Fibroblast of gingiva (primary cell): ENCODE results near the gene RSU1.

ENCODE experiments used
- DNase-seq: peaks from one replicate; pipeline ENCODE4 v3.0.0-alpha.2; 2011; ENCODE audit warnings: low read depth

Gene RSU1

DNA sequence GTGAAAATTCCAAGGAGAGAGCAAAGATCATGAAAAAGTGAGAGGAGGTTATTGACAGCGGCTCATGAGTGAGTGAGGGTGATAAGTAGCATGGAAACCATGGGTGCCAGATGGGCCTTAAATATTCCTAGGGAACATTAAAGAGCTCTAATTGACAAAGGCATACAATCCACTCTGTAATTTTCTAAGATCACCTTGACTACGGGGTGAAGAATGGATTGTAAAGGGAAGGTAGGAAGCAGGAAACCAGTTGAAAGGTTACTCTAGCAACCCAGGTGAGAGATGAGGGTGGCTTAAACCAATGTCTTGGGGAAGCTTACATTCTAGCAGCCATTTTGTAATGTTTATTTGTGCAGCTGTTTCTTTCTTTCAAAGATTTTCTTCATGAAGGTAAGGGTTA, 75.7 kb downstream of the RSU1 start:
- DNase-seq: no peak

DNA sequence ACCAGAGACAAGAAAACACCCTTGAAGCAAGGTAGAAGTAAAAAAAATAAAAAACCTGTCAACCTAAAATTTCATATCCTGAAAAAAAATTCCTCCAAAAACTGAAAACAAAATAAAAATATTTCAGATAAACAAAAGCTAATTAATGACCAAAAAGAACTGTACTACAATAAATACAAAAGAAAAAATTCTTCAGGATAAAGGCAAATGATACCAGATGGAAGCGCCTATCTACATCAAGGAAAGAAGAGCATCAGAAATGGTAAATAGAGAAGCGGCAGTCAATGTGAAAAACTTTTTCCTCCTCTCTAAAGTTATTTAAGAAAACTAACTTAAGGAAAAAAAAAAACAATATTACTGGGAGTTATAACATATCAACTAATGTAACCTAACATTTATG, 79.8 kb downstream of the RSU1 start:
- DNase-seq: no peak

DNA sequence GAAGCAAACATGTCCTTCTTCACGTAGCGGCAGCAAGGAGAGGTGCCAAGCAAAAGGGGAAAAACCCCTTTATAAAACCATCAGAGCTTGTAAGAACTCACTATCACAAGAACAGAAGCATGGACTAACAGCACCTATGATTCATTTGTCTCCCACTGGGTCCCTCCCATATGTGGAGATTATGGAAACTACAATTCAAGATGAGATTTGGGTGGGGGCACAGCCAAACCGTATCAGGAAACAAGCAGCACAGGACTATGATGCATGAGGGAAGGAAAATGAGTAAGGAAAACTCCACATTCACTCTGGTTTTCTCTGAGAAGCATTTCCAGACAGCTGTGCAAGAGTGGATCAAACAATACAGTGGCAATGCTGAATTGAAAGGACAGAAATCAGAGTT, 81.6 kb downstream of the RSU1 start:
- DNase-seq: no peak

DNA sequence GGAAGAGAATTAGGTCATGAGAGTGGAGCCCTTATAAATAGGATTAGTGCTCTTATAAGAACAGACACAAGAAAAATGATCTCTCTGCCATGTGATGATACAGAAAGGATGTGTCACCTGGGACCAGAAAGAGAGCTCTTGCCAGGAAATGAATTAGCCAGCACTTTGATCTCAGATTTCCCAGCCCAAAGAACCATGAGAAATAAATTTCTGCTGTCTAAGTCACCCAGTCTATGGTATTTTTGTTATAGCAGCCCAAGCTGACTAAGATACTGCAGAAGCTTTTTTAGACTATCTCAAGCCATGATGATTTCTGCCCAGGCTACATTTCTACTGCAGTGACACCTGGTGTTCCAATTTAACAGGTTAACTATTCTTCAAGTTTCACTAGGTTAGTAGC, 84.8 kb downstream of the RSU1 start:
- DNase-seq: no peak

DNA sequence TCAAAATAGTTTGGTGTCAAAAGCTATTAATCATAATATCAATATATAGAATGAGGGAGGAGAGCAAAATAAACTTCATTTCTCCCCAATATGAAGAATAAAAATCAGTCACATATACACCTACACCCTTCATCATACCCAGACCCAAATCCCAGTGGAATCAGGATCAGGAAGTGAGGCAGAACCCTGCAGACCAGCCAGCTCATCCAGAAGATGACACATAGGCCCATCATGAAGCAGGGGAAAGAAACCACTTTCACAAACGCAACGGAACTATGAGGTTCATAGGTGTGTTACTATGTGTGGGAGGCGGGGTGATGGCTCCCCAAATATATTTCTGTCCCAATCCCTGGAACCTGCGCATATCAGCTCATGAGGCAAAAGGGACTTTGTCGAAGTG, 89.0 kb downstream of the RSU1 start:
- DNase-seq: no peak

DNA sequence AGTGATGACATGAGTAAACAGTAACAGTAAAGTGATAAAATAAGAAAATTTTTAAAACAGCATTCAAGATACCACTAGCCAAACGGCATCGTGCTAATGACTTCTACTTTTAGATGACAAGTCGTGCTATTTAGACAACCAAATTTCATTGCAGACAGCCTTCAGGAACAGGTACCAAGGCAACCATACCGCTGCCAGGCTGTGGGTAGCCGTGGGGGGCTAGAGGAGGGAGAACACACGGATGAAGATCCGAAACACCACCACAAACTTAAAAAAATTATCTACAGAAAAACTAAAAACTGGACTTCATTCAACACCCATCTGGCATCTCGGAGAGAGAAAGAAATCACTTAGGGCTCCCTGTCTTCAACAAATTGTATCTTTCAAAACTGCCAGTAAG, 89.6 kb downstream of the RSU1 start:
- no peak for DNase-seq

DNA sequence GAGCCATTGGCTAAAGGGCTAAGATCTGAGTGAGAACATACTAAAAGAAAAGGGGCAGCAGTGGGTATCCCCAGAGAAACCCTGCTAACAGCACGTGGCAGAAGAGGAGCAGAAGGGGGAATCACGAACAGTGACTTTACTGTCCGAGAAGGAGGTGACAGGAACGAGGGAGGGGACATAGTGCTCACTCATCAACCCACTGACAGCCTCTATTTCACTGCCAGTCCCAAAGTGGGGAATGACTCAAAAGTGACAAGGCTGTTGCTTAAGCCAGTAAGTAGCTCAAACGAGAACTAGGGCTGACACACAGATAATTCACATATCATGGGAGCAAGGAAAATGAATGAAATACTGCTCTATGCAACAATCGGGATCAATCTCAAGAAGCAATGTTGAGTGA, 92.7 kb downstream of the RSU1 start:
- no peak for DNase-seq

DNA sequence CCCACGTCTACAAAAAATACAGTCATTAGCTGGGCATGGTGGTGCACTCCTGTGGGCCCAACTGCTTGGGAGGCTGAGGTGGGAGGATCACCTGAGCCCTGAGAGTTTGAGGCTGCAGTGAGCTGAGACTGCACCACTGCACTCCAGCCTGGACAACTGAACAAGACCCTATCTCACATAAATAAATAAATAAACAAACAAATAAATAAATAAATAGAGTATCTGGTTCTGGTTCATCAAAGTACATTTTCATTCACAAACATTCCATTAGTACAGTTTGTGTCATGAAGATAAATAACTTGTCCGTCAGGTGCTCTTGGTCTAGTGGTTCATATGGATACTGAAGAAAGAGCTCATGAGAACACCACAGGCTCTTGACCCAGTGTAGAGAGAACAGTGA, 96.4 kb downstream of the RSU1 start:
- DNase-seq: no peak

DNA sequence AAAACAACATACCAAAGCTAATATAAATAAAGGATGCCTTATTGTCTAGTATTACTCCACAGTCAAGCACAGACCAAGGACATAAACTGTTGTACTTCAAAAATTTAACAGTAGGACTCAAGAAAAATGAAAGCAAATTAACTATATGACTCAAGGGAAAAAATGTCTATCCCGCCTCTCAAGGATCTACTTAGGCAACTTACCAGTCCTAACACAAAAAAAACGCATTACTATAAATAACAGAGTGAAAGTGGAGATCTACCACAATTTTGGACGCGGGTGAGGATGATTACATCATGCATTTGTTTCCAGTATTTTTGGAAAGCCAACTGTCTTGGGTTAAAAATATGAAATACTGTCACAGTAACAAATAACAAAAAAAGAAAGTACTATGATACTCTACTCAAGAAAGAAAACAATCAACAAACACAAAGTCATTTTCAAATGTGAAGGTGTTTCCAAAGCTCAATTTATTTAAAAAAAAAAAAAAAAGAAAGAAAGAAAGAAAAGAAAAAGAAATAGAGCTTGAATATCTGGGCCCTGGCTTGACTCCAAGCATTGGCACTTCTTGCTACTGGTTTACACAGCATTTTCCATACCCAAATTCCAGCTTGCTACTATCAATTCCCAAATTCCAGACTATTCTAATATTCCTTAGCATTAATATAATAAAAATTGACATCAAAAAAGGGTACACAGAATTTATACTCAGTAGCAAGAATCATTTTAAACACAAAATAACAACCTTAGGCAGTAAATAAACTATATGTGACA, 99.4 kb downstream of the RSU1 start:
- DNase-seq: peak; percentile 90

DNA sequence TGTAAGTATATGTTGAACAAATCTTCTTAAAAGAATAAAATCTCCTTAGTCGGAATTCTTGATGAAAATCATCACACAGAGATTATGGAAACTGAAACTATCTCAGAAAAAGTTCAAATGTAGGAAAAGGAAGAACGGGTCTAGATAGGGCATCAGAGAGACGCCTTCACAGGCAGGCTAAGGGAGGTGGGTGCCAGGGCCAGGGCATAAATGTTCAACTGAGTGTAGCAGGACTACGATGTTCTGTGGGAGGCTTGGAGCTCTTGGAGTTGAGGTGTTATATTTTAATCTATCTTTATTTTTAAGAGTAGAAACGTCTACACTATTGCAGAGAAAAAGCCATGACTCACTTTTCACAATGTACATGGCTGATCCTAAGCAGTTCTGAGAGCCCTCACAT, 101.2 kb downstream of the RSU1 start:
- no peak for DNase-seq

DNA sequence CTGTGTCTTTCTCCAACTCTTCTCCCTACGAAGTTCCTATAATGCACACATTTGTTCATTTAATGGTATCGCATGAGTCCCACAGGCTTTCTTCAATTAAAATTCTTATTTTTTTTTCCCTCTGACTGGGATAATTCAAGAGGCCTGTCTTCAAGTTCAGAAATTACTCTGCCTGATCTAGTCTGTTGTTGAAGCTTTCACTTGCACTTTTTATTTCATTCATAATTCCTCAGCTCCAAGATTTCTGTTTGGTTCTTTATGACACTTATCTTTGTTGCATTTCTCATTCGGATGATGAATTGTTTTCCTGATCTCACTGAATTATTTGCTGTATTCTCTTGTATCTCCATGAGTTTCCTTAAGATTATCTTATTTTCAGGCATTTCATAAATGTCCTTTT, 103.9 kb downstream of the RSU1 start:
- DNase-seq: no peak

DNA sequence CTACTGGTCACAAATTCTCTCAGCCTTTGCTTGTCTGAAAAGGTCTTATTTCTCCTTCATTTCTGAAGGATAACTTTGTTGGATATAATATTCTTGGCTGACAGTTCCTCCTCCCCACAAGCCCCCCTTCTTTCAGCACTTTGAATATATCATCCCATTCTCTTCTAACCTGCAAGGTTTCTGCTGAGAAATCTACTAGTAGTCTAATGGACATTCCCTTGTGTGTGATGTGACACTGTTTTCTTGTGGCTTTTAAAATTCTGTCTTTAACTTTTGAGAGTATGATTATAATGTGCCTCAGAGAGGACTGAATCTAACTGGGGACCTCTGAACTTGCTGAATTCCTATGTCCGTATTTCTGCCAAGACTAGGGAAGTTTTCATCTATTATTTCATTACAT, 104.3 kb downstream of the RSU1 start:
- DNase-seq: no peak

DNA sequence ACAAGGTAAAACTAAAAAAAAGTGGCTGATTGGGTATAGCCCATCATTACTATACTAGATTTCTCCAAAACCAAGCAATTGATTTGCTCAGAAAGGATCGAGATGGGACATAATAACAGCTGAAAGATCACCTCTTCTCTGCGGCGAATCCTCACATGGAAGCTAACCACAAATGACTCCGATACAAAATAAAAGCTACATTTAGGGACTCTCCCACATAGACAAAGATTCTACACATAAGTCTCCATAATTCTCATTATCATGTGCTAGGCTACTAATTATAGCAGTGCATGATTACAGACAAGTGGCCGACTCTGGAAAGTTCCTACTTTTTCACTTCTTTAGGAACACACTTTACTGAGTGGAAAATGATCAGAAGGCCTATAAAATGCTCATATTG, 116.9 kb downstream of the RSU1 start:
- DNase-seq: no peak

DNA sequence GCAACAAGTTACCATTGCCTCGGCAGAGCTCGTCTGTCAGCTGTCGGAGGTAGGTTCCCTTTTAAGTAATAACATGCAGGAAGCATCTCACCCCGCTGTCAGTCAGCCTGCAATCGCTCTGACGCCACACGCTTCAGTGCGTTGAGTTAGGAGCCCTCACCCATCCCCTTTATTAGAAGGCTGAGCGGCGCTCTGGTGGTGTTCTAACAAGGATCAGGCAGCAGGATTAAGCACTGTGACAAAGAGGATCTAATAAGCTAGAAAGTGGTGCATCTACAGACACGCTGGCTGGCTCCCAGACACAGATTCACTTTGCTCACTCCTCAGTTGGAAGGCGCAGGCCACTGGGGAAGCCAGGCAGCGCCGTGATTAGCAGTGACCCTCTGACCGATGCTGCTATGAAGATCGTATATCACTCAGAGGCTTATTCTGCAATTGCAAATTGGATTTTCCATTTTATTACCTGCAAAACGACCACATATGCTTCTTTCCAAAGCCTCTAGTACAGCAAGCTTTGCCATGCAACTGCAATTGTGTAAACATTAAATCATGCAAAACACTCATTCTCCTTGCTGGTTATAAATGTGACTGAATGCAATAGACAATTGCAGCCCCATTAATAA, 117.7 kb downstream of the RSU1 start:
- DNase-seq: no peak

DNA sequence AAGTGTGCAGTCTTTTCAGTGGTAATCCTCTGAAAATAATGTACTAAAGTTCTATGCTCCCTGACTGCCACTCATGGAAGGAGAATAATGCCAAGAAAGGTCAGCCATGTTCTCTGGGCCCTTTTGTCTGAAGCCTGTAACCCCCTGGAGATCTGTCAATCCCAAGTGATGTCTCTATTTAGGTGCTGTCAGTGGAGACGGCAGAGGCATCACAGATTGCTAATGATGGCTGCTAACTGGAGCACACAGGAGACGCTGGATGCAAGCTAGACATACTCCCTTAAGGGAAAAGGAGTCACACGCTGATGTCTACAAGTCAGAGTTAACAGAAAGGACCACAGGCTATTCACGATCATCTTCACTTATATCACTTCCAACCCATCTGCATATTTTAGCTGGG, 118.8 kb downstream of the RSU1 start:
- DNase-seq: no peak

DNA sequence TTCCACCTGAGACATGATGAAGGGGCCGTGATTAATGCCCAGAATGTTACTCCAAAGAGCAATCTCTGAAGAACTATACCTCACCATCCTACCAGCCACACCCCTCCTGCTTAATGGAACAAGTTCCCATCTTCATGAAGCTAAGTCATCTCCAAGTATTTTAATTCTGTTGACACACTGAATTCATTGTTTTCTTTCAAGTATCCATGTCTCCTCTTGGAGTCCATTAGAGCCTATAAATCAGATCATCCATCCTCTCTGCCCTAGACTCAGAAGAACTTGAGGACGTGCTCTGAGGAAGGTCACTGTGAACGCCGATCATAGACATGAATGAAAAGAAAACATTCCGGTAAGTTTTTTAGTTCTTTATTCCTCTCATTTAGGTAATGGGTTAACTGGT, 126.8 kb downstream of the RSU1 start:
- no peak for DNase-seq

DNA sequence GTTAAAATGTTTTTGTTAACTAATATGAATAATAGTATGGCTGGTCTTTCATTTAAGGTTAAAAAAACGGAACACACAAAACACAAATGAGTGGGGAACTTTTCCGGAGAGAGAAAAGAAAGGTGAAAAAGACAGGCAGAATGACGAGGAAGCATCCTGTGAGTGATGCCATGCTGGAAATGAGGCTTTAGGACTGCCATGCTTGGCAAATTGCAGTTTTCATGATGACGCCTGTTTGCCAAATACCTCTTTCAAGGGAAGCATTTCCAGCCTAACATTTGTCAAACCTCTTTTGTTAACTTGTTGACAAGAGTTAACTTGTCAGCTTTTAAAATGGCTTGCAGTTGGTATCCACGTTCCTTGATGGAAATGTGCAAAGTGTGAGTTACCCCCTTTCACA, 127.5 kb downstream of the RSU1 start:
- no peak for DNase-seq

DNA sequence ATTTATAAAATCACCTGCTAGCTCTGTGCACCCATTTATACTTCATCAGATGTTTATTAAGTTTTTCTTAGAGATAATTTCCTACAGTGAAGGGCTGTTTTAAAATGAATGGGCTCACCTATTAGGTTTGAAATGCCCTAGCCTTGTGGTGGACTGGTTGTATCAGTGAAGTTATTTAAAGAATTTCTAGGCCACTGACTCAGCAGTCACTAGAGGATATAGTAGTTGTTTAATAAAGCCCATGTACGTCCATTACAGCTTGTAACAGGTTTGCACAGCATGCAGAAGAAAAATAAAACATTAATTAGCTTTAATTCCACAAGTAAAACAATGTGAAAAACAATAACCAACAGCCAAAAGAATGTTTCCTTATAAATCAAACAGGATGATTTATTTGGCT, 128.0 kb downstream of the RSU1 start:
- no peak for DNase-seq

DNA sequence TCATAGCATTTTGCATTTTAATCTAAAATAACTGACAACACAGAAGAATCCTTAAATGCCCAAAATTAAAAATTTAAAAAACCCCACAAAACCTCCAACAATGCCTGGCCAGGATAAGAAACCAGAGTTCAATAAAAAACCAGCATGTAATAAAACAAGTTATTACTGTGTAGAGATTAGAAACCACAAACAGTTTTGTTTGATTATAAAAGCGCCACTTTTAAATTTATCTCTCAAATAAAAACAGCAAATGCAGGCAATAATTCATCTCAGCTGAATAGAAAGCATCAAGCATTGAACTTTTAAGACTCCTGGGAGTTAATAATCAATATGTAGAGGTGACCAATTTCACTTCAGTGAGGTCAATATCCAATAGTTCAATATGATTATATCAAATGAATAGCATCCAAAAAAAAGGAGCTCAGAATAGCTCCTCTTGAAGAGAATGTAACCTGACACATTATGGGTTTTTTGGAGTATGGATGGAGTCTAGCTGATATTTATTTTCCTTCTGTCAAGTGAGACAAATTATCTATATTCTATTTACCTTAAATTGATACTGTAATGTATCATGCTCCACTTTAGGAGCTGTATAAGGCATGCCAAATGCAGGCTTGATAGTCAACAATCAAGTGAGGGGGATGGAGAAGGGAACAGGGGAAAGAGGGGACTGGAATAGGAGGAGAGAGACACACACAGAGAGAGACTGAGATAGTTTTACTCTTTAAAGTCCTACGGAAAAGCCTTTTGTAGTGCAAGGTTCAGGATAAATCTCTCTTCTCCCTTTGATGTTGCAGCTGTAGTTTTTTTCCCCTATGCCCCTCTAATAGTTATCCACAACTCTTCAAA, 130.9 kb downstream of the RSU1 start:
- DNase-seq: no peak

DNA sequence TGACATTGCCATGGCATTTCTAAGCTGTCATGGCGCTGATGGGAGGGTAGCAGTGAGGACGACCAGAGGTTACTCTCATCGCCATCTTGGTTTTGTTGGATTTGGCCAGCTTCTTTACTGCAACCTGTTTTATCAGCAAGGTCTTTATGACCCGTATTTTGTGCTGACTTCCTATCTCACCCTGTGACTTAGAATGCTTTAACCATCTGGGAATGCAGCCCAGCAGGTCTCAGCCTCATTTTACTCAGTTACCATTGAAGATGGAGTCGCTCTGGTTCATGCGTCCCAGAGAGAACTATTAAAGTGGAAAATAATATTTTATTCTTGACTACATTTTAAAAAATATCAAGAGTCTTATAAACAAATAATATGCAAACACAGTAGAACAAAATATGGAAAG, 131.7 kb downstream of the RSU1 start:
- DNase-seq: no peak

DNA sequence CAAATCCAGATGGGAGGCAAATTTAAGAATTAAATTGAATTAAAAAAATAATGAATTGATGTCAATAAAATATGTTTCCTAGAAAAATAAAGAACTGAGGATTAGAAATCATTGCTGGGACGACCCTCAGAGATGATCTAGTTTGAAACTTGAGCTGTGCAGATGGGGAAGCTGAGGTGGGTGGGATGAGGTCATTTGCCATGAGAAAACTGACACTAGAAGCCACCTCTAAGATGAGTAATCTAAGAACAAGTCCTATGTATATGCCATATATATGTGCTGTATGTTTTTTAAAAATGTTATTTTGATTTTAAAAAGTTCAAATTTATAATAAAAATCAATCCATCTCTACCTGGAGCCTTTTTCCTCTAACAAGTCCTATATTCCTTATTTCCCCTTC, 135.7 kb downstream of the RSU1 start:
- DNase-seq: no peak

DNA sequence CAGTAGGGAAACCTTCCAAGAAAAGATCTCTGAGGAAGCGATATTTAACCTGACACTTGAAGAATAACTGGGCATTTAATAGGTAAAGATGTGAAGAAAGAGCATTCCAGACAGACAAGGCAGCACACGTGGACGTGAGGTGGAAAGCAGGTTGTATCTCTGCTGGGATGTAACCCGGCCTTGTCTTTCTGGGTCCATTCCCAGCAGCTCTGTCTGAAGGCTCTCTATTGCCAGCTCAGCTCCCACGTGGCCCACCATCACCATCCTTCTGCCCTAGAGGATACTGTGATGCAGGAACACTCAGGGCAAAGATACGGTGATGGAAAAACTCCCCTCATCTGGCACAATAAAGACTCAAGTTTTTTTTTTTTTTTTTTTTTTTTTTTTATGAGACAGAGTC, 137.7 kb downstream of the RSU1 start:
- no peak for DNase-seq

DNA sequence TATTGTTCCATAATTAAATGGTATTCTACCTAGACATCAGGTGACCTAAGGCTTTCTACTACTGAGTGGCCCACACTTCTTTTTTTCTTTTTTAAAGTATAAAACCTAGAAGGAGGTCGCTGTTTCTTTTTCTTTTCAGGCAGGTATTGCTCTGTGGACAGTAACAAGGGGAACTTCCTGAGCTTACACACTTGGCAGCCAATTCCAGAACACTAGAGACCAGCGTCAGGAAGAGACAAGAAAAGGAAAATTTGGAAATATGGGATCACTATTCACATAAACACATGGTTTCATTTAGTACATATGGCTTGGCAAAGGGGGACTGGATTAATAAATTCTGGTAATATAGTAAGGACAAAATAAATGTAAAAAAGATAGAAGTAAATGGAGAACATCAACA, 141.9 kb downstream of the RSU1 start:
- no peak for DNase-seq
